Omental fat pad (tissue), 4 donors: ENCODE measurements around the gene DNAJA4. TPM values are rescaled to one million over a fixed set of nuclear protein-coding genes. Genes with fewer than 3 reads are reported as not detected.
"Not testable (repeated sequence)": the region's sequence is repeated elsewhere in the genome, so short reads cannot be mapped to it uniquely, and the experiment has no call there.

ENCODE experiments used
- ATAC-seq: fragments of 150-250 bp; one replicate; pipeline ENCODE4 v1.9.1; 2016; ENCODE audit warnings: mild to moderate bottlenecking, moderate library complexity; ENCODE audit not compliant: low FRiP score
- DNase-seq: peaks from one replicate; pipeline ENCODE4 v3.0.0-alpha.2; 2019; ENCODE audit warnings: low spot score
- total RNA-seq, 4 donors: library from RNA; depleted of rRNA; stranded (reverse); fragments of >200 nt; gene quantifications; one replicate each; pipeline ENCODE4 v1.1.0, GENCODE V29; 2016
- TF ChIP-seq, protein P1 (sequence below), 3 donors: fragments of 450-650 bp; IDR thresholded peaks; one replicate each; pipeline ENCODE4 v1.5.1; 2016 to 2017; ENCODE audit warnings: antibody characterized with exemption in 3 of 3, mild to moderate bottlenecking in 3 of 3, moderate library complexity in 2 of 3

Gene DNAJA4
- total RNA-seq, 4 donors from 2014 or later: 19.0 to 88.6 (median 28.9) TPM

DNA sequence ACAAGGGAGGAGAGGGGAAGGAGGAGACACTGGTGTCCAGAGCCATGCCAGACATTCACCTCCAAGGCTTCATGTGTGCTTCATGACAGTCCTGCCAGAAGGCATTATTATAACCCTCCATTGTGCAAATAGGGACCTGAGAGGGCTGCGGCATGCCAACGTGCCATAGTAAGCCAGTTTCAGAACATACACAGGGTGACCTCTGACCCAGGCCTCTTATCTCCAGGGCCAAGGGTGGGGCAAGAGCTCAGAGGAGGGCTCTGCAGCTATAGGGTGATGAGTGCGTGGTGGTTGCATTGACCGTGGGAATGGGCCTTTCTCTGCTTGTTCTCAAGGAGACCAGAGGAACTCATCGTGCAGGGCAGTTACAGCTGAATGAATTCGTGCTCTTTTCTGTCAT lies 20.3 kb upstream of the DNAJA4 start:
- ATAC-seq (no peak), DNase-seq (no peak)
- TF ChIP-seq, protein P1, sequence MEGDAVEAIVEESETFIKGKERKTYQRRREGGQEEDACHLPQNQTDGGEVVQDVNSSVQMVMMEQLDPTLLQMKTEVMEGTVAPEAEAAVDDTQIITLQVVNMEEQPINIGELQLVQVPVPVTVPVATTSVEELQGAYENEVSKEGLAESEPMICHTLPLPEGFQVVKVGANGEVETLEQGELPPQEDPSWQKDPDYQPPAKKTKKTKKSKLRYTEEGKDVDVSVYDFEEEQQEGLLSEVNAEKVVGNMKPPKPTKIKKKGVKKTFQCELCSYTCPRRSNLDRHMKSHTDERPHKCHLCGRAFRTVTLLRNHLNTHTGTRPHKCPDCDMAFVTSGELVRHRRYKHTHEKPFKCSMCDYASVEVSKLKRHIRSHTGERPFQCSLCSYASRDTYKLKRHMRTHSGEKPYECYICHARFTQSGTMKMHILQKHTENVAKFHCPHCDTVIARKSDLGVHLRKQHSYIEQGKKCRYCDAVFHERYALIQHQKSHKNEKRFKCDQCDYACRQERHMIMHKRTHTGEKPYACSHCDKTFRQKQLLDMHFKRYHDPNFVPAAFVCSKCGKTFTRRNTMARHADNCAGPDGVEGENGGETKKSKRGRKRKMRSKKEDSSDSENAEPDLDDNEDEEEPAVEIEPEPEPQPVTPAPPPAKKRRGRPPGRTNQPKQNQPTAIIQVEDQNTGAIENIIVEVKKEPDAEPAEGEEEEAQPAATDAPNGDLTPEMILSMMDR (IDR thresholded peaks at IDR 0.05): no peak

DNA sequence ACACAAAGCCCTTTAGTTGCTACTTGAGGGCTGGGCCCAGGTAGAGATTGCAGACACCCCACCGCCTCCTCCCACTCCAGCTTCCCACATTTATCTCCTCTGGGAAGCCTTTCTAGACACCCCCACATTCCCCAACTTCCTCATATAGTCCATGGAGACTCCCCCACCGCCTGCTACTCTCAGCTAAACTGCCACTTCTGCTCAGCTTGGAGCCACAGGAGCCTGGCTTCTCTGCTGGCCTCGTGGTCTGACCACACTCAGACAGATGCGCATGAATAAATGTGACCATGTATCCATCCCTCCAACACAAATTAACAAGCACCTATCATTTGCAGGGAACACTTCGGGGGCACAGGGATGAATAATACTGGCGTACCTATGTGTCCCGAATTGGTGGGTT lies 19.5 kb upstream of the DNAJA4 start:
- DNase-seq: no peak
- ATAC-seq: no peak
- TF ChIP-seq, protein P1 (IDR thresholded peaks at IDR 0.05): no peak

DNA sequence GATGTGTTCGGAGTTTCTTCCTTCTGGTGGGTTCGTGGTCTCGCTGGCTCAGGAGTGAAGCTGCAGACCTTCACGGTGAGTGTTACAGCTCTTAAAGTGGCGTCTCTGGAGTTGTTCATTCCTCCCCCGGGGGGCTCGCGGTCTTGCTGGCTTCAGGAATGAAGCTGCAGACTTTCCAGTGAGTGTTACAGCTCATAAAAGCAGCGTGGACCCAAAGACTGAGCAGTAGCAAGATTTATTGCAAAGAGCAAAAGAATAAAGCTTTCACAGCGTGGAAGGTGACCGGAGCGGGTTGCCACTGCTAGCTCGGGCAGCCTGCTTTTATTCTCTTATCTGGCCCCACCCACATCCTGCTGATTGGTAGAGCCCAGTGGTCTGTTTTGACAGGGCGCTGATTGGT lies 19.0 kb upstream of the DNAJA4 start:
- ATAC-seq, DNase-seq: not testable (repeated sequence)

DNA sequence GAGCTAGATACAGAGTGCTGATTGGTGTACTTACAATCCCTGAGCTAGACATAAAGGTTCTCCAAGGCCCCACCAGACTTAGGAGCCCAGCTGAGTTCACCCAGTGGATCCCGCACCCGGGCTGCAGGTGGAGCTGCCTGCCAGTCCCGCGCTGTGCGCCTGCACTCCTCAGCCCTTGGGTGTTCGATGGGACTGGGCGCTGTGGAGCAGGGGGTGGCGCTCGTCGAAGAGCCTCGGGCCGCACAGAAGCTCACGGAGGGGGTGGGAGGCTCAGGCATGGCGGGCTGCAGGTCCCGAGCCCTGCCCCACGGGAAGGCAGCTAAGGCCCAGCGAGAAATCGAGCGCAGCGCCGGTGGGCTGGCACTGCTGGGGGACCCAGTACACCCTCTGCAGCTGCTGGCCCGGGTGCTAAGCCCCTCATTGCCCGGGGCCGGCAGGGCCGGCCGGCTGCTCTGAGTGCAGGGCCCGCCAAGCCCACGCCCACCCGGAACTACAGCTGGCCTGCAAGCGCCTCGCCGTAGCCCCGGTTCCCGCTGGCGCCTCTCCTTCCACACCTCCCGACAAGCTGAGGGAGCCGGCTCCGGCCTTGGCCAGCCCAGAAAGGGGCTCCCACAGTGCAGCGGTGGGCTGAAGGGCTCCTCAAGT lies 18.3 kb upstream of the DNAJA4 start:
- not testable (repeated sequence) for ATAC-seq, DNase-seq

DNA sequence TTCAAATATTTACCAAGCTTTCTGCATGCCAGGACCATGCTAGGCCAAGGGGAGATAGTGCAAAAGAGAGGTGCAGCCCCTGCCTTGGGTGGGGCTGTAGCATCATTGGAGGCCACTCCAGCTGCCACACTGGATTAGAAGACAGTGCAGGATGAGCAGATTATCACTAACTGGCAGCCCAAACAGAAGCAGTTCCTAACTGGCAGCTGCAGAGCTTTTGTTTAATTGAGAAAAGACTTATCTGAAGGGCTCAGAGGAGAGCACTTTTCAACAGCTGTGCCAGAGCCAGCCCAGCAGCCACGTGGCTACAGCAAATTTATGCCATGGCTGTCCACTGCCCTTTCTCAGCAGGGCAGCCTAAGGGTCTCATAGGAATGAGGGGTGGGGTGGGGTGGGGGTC lies 16.5 kb upstream of the DNAJA4 start:
- ATAC-seq (no peak), DNase-seq (no peak)
- TF ChIP-seq, protein P1 (IDR thresholded peaks at IDR 0.05): no peak

DNA sequence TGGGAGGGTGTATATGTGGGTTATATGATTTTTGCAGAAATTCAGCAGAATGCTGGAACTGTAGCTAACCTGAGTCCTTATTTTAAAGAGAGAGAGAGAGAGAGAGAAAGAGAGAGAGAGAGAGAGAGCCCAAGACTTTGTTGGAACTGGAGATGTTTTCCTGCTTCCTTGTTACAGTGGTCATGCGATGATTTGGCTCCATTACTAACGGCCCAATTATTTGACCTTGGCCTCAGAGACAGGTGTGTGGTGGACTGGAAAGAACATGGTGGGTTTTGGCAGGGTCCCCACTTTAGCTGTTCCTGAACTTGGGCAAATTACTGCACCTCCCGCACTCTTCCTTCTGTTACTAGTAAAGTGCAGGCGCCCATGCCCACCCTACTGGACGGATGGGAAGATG lies 15.2 kb upstream of the DNAJA4 start:
- ATAC-seq: no peak
- TF ChIP-seq, protein P1 (IDR thresholded peaks at IDR 0.05): no peak
- no peak for DNase-seq

DNA sequence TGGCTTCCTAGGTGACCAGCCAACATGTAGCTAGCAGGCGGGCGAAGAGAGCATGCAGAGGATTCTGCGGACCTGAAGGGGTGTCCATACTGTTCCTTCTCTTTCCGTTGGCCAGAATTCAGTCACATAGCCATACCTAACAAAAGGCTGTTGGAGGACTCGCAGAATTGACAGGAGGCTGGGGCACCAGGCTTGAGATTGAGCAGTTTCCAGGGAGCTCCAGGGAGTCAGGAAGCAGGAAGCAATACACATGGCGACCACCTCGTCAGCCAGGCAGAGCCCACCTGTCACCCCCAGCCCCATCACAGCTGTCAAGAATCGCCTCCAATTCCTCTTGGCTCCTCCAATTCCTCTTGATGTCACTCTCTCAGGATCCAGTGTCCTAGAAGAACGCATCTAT lies 13.2 kb upstream of the DNAJA4 start:
- ATAC-seq: no peak
- DNase-seq: no peak
- TF ChIP-seq, protein P1 (IDR thresholded peaks at IDR 0.05): no peak

DNA sequence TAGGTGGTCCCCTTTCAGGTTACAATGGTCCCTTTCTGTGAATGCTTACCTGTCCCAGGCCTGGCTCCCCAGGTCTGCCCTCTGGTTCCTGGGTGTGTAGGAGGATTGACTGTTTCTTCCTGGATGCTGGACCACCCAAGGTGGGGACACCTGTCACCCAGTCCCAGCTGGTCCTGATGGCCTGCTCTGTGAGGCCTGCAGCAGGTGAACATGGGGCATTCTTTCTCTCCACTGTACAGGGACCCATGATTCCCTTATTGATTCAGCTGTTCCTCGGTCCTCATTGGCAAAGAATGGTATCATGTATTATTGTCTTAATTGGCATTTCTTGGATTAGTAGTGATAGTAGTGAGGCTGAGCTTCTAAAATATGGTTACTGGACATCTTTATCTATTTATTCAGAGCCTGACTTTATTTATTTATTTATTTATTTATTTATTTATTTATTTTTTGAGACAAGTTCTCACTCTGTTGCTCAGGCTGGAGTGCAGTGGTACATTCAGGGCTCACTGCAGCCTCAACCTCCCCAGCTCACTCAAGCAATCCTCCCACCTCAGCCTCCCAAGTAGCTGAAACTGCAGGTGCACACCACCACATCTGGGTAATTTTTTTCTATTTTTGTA lies 8.8 kb upstream of the DNAJA4 start:
- no peak for DNase-seq
- TF ChIP-seq, protein P1 (IDR thresholded peaks at IDR 0.05): no peak
- ATAC-seq: no peak
